AG04450 (cell line): ENCODE results near the gene IPO11. TPM values are rescaled to one million over a fixed set of nuclear protein-coding genes. Genes with fewer than 3 reads are reported as not detected.

Source experiments
- CTCF ChIA-PET: fragments of 300-600, 350-600 bp; formaldehyde crosslinking; extraction: SDS; loops from one replicate; lab custom pipeline; 2022; ENCODE audit warnings: antibody characterized with exemption, inconsistent platforms; lab: Charles Lee
- POLR2A ChIA-PET: fragments of 350-600 bp; formaldehyde crosslinking; extraction: SDS; loops from one replicate; lab custom pipeline; 2021; ENCODE audit warnings: antibody characterized with exemption, inconsistent platforms; lab: Yijun Ruan, JAX
- DNase-seq: peaks from one replicate; pipeline ENCODE4 v3.0.0-alpha.2; 2011; ENCODE audit warnings: low read depth, low spot score
- H3K27ac ChIP-seq: one replicate; pipeline ENCODE4 v1.5.1; 2012; ENCODE audit warnings: low read depth, low read length, control low read depth
- H3K27me3 ChIP-seq: one replicate; pipeline ENCODE4 v1.6.0; 2012; ENCODE audit warnings: low read length; ENCODE audit not compliant: control insufficient read depth, insufficient read depth
- H3K4me3 ChIP-seq: 2 replicates; pipeline ENCODE4 v1.5.1; 2011; ENCODE audit warnings: mild to moderate bottlenecking, low read depth, low read length, control low read depth
- H3K9me3 ChIP-seq: 2 replicates; pipeline ENCODE4 v1.5.1; 2012; ENCODE audit warnings: low read length; ENCODE audit not compliant: control insufficient read depth, insufficient read depth
- CTCF ChIP-seq: IDR thresholded peaks from 2 replicates; pipeline ENCODE4 v1.5.1; 2011; ENCODE audit warnings: low read depth, low read length, control low read depth, inconsistent platforms
- polyA plus RNA-seq: library from polyadenylated mRNA; depleted of rRNA; stranded (reverse); fragments of >200 nt; gene quantifications from 2 replicates; pipeline ENCODE4 v1.2.3, GENCODE V29; 2011

Gene IPO11
- polyA plus RNA-seq, 1 experiment: 24.0 TPM

- CTCF ChIA-PET: interaction anchor here (1.0 kb wide), 1 partner anchor 129 kb away, joined by 3 read pairs; no protein-coding TSS in a partner anchor
Observed at GRCh38 chr5:62589504-62589903, 176.9 kb downstream of the IPO11 start.

GRCh38 chr5:62590387-62590786 lies 177.8 kb downstream of the IPO11 start:
- H3K27ac ChIP-seq: no peak overlapping the region
- ChIA-PET CTCF (interaction anchor here (1.0 kb wide), 1 partner anchor 130 kb away, joined by 3 read pairs; no protein-coding TSS in a partner anchor), POLR2A (no interaction called here)
- DNase-seq: no peak
- H3K27me3 ChIP-seq: no peaks in the 10 kb centered on the region
- no peak for TF ChIP-seq CTCF
- H3K4me3 ChIP-seq: no peak overlapping the region
- no peaks in the 10 kb centered on the region for H3K9me3 ChIP-seq

More at GRCh38 chr5:62589504-62589903, 176.9 kb downstream of the IPO11 start:
- no peak for TF ChIP-seq CTCF
- Histone ChIP-seq H3K27me3 (no peaks in the 10 kb centered on the region), H3K9me3 (no peaks in the 10 kb centered on the region), H3K27ac (no peak overlapping the region), H3K4me3 (no peak overlapping the region)
- no peak for DNase-seq
- POLR2A ChIA-PET: no interaction called here

- CTCF ChIA-PET: interaction anchor here (0.6 kb wide), 1 partner anchor 1260 kb away, joined by 3 read pairs; the partner anchor contains the start of gene ZSWIM6
Observed at GRCh38 chr5:62592558-62592957, 180.0 kb downstream of the IPO11 start.

GRCh38 chr5:62593331-62593730 lies 180.8 kb downstream of the IPO11 start:
- no peak overlapping the region for H3K27ac ChIP-seq
- POLR2A ChIA-PET: no interaction called here
- CTCF ChIA-PET: no interaction called here

More at GRCh38 chr5:62592558-62592957, 180.0 kb downstream of the IPO11 start:
- H3K27me3 ChIP-seq: no peaks in the 10 kb centered on the region
- DNase-seq: no peak
- no peak overlapping the region for H3K4me3 ChIP-seq
- no peak overlapping the region for H3K27ac ChIP-seq
- POLR2A ChIA-PET: no interaction called here
- TF ChIP-seq CTCF: no peak
- H3K9me3 ChIP-seq: no peaks in the 10 kb centered on the region

More at GRCh38 chr5:62593331-62593730, 180.8 kb downstream of the IPO11 start:
- Histone ChIP-seq H3K27me3 (no peaks in the 10 kb centered on the region), H3K4me3 (no peak overlapping the region), H3K9me3 (no peaks in the 10 kb centered on the region)
- DNase-seq: no peak
- TF ChIP-seq CTCF: no peak
